A549 (cell line): ENCODE results near the gene SCRT2. TPM values are rescaled to one million over a fixed set of nuclear protein-coding genes. Genes with fewer than 3 reads are reported as not detected.

Experiments used
- ATAC-seq, 2 experiments: fragments of 200-7000 bp in 1 of 2; fragments of >200 bp in 1 of 2; cut with Nextera tagmentation in 1 of 2; cut with Tn5 transposase in 1 of 2; 3 replicates each; pipeline versions ENCODE4 v1.8.0 to v1.9.1; 2018 to 2020; ENCODE audit warnings: mild to moderate bottlenecking in 1 of 2, moderate library complexity in 1 of 2
- CTCF ChIA-PET: fragments of 300-600 bp; sonication (Branson Sonifier 250); formaldehyde crosslinking; extraction: SDS; loops from one replicate; lab custom pipeline; 2021; ENCODE audit warnings: antibody characterized with exemption, inconsistent platforms; lab: Yijun Ruan, JAX
- POLR2A ChIA-PET: fragments of 350-600 bp; formaldehyde crosslinking; extraction: SDS; loops from one replicate; lab custom pipeline; 2021; ENCODE audit warnings: antibody characterized with exemption, inconsistent platforms; lab: Yijun Ruan, JAX
- DNase-seq, 2 experiments: peaks; one replicate each; pipeline versions ENCODE4 v3.0.0 to v3.0.0-alpha.2; 2011 to 2016; ENCODE audit warnings: low read depth in 1 of 2, low spot score in 1 of 2
- FAIRE-seq: peaks from 2 replicates; lab custom pipeline; 2011; peaks lifted over from hg19 to GRCh38; lab: Jason Lieb, UNC
- H3K27ac ChIP-seq, 2 experiments: fragments of >200 bp; sonication (Bioruptor Twin); formaldehyde crosslinking; 3 replicates each; pipeline ENCODE4 v1.5.1; 2016 to 2017
- H3K4me1 ChIP-seq: fragments of >200 bp; sonication (Bioruptor Twin); formaldehyde crosslinking; 3 replicates; pipeline ENCODE4 v1.6.1; 2016
- H3K4me2 ChIP-seq: fragments of >200 bp; sonication (Bioruptor Twin); formaldehyde crosslinking; 3 replicates; pipeline ENCODE4 v1.6.1; 2016
- H3K4me3 ChIP-seq: fragments of >200 bp; sonication (Bioruptor Twin); formaldehyde crosslinking; 3 replicates; pipeline ENCODE4 v1.5.1; 2016
- H3K9me3 ChIP-seq: fragments of >200 bp; sonication (Bioruptor Twin); formaldehyde crosslinking; 3 replicates; pipeline ENCODE4 v1.6.1; 2016
- ATOH8 ChIP-seq: fragments of 250-450 bp; sonication (Bioruptor Pico); IDR thresholded peaks from 2 replicates; pipeline ENCODE4 v1.5.0; 2020; ENCODE audit warnings: low read depth, mild to moderate bottlenecking, moderate library complexity
- BCL3 ChIP-seq: fragments of >200 bp; sonication (Bioruptor Twin); formaldehyde crosslinking; IDR thresholded peaks from 3 replicates; pipeline ENCODE4 v1.6.1; 2016
- BHLHE40 ChIP-seq: IDR thresholded peaks from 2 replicates; pipeline ENCODE4 v1.6.1; 2012; ENCODE audit warnings: low read depth, low read length, inconsistent platforms
- CBX2 ChIP-seq: fragments of 200-600 bp; sonication (generic); IDR thresholded peaks from 2 replicates; pipeline ENCODE4 v1.6.1; 2016; ENCODE audit warnings: low read depth, mild to moderate bottlenecking, borderline replicate concordance
- CEBPB ChIP-seq, 2 experiments: fragments of >200 bp in 1 of 2; sonication (Bioruptor Twin) in 1 of 2; formaldehyde crosslinking in 1 of 2; IDR thresholded peaks; 2 replicates each; pipeline ENCODE4 v1.6.1; 2012 to 2016
- CHD4 ChIP-seq: fragments of 200-600 bp; sonication (generic); IDR thresholded peaks from 2 replicates; pipeline ENCODE4 v1.6.1; 2016; ENCODE audit warnings: antibody characterized with exemption, mild to moderate bottlenecking, borderline replicate concordance
- ELK1 ChIP-seq: fragments of 150-350 bp; IDR thresholded peaks from 2 replicates; pipeline ENCODE4 v1.6.1; 2014; ENCODE audit warnings: low read depth, mild to moderate bottlenecking, low read length
- FOSL2 ChIP-seq, 2 experiments: fragments of 450-650 bp in 1 of 2; fragments of >200 bp in 1 of 2; sonication (Bioruptor Twin) in 1 of 2; formaldehyde crosslinking; IDR thresholded peaks; 2 replicates each; pipeline versions ENCODE4 v1.5.0 to v1.6.1; 2016 to 2020; ENCODE audit warnings: mild to moderate bottlenecking in 1 of 2, moderate library complexity in 1 of 2
- FOXS1 ChIP-seq: fragments of 250-450 bp; sonication (Bioruptor Pico); IDR thresholded peaks from 2 replicates; pipeline ENCODE4 v1.5.0; 2020; ENCODE audit warnings: mild to moderate bottlenecking, moderate library complexity
- GATA3 ChIP-seq: IDR thresholded peaks from 2 replicates; pipeline ENCODE4 v1.6.1; 2012; ENCODE audit warnings: borderline replicate concordance
- HDAC2 ChIP-seq: fragments of 200-600 bp; sonication (generic); IDR thresholded peaks from 2 replicates; pipeline ENCODE4 v1.6.1; 2016
- HEYL ChIP-seq: fragments of 250-450 bp; sonication (Bioruptor Pico); IDR thresholded peaks from 2 replicates; pipeline ENCODE4 v1.8.0; 2021; ENCODE audit warnings: mild to moderate bottlenecking, moderate library complexity
- HMGXB4 ChIP-seq: fragments of 250-450 bp; sonication (Bioruptor Pico); IDR thresholded peaks from 2 replicates; pipeline ENCODE4 v1.5.0; 2021; ENCODE audit warnings: mild to moderate bottlenecking, moderate library complexity, borderline replicate concordance
- HOXA7 ChIP-seq: fragments of 250-450 bp; sonication (Bioruptor Pico); IDR thresholded peaks from 2 replicates; pipeline ENCODE4 v1.5.0; 2020; ENCODE audit warnings: mild to moderate bottlenecking, moderate library complexity
- HOXB13 ChIP-seq: fragments of 250-450 bp; sonication (Bioruptor Pico); IDR thresholded peaks from 2 replicates; pipeline ENCODE4 v1.5.0; 2020; ENCODE audit warnings: low read depth, mild to moderate bottlenecking, moderate library complexity
- HOXB5 ChIP-seq: fragments of 250-450 bp; sonication (Bioruptor Pico); IDR thresholded peaks from 2 replicates; pipeline ENCODE4 v1.5.0; 2020; ENCODE audit warnings: mild to moderate bottlenecking, moderate library complexity
- JUN ChIP-seq, 2 experiments: fragments of >200 bp; sonication (Bioruptor Twin); formaldehyde crosslinking; IDR thresholded peaks; 2 replicates in 1 of 2; 3 replicates in 1 of 2; pipeline ENCODE4 v1.6.1; 2016 to 2017
- JUNB ChIP-seq: fragments of >200 bp; sonication (Bioruptor Twin); formaldehyde crosslinking; IDR thresholded peaks from 2 replicates; pipeline ENCODE4 v1.6.1; 2016
- KDM1A ChIP-seq: fragments of 200-600 bp; sonication (generic); IDR thresholded peaks from 2 replicates; pipeline ENCODE4 v1.6.1; 2016; ENCODE audit warnings: low read depth, mild to moderate bottlenecking
- KDM5A ChIP-seq: fragments of 200-600 bp; sonication (generic); IDR thresholded peaks from 2 replicates; pipeline ENCODE4 v1.6.1; 2016; ENCODE audit warnings: antibody characterized with exemption, mild to moderate bottlenecking
- MAX ChIP-seq: IDR thresholded peaks from 2 replicates; pipeline ENCODE4 v1.6.1; 2012
- NPAS2 ChIP-seq: fragments of 250-450 bp; sonication (Bioruptor Pico); IDR thresholded peaks from 2 replicates; pipeline ENCODE4 v1.8.0; 2022; ENCODE audit warnings: mild to moderate bottlenecking, moderate library complexity, borderline replicate concordance
- PHF8 ChIP-seq: fragments of 200-600 bp; sonication (generic); IDR thresholded peaks from 2 replicates; pipeline ENCODE4 v1.6.1; 2016; ENCODE audit warnings: low read depth, mild to moderate bottlenecking, antibody characterized with exemption, moderate library complexity, borderline replicate concordance
- RFX5 ChIP-seq: fragments of 450-650 bp; IDR thresholded peaks from 2 replicates; pipeline ENCODE4 v1.7.1; 2014; ENCODE audit warnings: antibody characterized with exemption, mild to moderate bottlenecking, moderate library complexity
- RNF2 ChIP-seq: fragments of 200-600 bp; sonication (generic); IDR thresholded peaks from 2 replicates; pipeline ENCODE4 v1.6.1; 2016; ENCODE audit warnings: low read depth, mild to moderate bottlenecking, antibody characterized with exemption, moderate library complexity, borderline replicate concordance
- SMC3 ChIP-seq: fragments of >200 bp; sonication (Bioruptor Twin); formaldehyde crosslinking; IDR thresholded peaks from 3 replicates; pipeline ENCODE4 v1.6.1; 2018; ENCODE audit warnings: inconsistent platforms
- SREBF2 ChIP-seq: fragments of 450-650 bp; IDR thresholded peaks from 2 replicates; pipeline ENCODE4 v1.6.1; 2014; ENCODE audit warnings: mild to moderate bottlenecking, moderate library complexity
- ZFP36 ChIP-seq: fragments of 450-650 bp; IDR thresholded peaks from 2 replicates; pipeline ENCODE4 v1.6.1; 2014; ENCODE audit warnings: borderline replicate concordance; ENCODE audit not compliant: partially characterized antibody
- WGBS: methylation state at CpG from one replicate; pipeline ENCODE4 v1.1.6; 2017; ENCODE audit errors: missing lambda C conversion rate; 5-methylcytosine and 5-hydroxymethylcytosine counted together
- polyA plus RNA-seq, 4 experiments: library from polyadenylated mRNA; depleted of rRNA in 3 of 4; stranded (reverse); fragments of >200 nt; fragmentation: RNase III in 1 of 4; extraction: RNeasy Plus Mini Kit Qiagen cat#74134 plus additional on column Dnase treatment in 1 of 4; gene quantifications; 2 replicates in 3 of 4; 3 replicates in 1 of 4; pipeline ENCODE4 v1.2.3, GENCODE V29; 2011 to 2017
- TF ChIP-seq, protein P1 (sequence below): IDR thresholded peaks from 2 replicates; pipeline ENCODE4 v1.6.1; 2012

SCRT2 gene
- polyA plus RNA-seq, 2 of the 4 experiments (the other 2 are of a cell fraction) = not detected

DNA sequence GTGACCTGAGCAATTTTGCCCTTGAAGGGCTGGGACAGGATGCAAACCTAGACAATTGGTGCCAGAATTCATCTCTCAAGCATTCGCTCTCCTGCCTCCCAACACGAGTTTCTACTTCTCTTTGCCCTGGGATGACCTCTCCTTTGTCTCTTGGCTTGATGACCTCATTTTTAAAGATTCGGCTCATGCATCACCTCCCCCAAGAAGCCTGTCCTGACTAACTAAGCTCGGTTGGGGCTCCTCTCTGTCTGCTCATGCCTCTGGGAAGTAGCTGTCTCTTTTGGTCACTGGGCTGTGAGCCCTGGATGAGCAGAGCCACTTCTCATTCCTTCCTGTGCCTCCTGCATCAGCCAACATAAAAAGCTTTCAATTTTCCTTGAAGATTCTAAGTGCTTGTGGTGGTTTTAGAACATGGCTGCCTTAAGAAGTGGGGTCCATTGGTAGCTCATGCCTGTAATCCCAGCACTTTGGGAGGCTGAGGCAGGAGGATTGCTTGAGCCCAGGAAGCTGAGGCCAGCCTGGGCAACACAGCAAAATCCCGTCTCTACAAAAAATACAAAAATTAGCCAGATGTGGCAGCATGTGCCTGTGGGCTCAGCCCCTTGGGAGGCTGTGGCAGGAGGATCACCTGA, 54.4 kb downstream of the SCRT2 start (continued):
- TF ChIP-seq SMC3 (no peak), CHD4 (no peak)

DNA sequence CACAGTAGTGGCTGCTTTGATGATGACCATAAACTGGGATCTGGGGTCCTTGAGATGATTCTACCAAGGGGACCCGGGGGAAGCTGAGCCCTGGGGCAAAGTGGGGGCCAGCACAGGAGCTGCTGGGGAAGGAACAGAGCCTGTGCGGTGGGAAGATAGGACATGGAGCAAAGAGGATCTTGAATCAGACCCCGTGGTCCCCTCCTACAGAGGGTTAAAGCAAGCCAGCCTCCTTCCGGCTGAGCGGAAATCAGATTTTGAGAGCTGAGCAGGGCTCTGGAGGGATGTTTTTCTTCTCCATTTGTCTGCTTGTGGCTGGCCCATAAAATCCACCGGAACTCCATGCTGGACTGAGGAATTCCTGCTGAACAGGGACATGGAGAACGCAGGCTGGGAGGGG, 55.4 kb downstream of the SCRT2 start:
- DNase-seq (no peak), ATAC-seq (no peak), FAIRE-seq (no peak)
- CTCF ChIA-PET = interaction anchor here (0.5 to 5.2 kb wide), 4 partner anchors 19 to 119 kb away, joined by 4 to 43 read pairs (median 5); no protein-coding TSS in a partner anchor
- Histone ChIP-seq H3K4me2 (no peak overlapping the region), H3K4me3 (no peak overlapping the region), H3K9me3 (peaks cover 13% of the 10 kb centered on the region), H3K4me1 (no peaks in the 10 kb centered on the region), H3K27ac (no peak overlapping the region)
- TF ChIP-seq BHLHE40 (no peak), MAX (no peak), RFX5 (no peak), NPAS2 (CRISPR knock-in tag) (no peak), CEBPB (IDR thresholded peaks at IDR 0.05) (no peak), ZFP36 (no peak), HMGXB4 (CRISPR knock-in tag) (no peak), SREBF2 (no peak), ATOH8 (no peak), SMC3 (no peak), CBX2 (no peak), BCL3 (no peak)
- 51% methylated on average over 6 of the region's 7 CpGs for WGBS
- POLR2A ChIA-PET = interaction anchor here (0.6 kb wide), 1 partner anchor 67 kb away, joined by 12 read pairs; no protein-coding TSS in a partner anchor

DNA sequence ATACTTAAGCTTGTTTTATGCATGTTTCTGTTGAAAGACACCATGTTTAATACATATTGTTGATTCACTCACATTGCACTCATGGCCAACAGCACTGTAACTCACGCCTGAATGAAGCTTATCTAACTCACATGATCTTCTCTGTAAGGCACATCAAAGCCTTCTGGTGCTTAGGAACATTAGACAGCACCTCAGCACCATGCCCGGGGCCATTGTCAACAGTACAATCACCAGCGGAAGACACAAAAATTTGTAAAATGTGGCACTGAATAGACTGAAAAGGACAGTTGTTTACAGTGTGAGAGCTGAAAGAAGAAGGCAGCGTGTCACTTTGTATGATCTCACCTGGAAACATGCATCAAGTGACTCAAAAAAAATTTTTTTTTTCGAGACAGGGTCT, 56.6 kb downstream of the SCRT2 start:
- ChIA-PET CTCF (interaction anchor here (1.0 to 5.2 kb wide), 7 partner anchors 10 to 109 kb away, joined by 3 to 43 read pairs (median 4); no protein-coding TSS in a partner anchor), POLR2A (no interaction called here)
- TF ChIP-seq HOXB13 (CRISPR knock-in tag) = no peak
- no peak for TF ChIP-seq JUNB
- TF ChIP-seq HEYL (CRISPR knock-in tag) = no peak
- no peak for TF ChIP-seq KDM1A
- TF ChIP-seq PHF8 = no peak
- TF ChIP-seq, protein P1, sequence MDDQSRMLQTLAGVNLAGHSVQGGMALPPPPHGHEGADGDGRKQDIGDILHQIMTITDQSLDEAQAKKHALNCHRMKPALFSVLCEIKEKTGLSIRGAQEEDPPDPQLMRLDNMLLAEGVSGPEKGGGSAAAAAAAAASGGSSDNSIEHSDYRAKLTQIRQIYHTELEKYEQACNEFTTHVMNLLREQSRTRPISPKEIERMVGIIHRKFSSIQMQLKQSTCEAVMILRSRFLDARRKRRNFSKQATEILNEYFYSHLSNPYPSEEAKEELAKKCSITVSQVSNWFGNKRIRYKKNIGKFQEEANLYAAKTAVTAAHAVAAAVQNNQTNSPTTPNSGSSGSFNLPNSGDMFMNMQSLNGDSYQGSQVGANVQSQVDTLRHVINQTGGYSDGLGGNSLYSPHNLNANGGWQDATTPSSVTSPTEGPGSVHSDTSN = no peak
- TF ChIP-seq KDM5A = no peak
- no peak for TF ChIP-seq RNF2
- TF ChIP-seq ELK1 = no peak
- TF ChIP-seq ZFP36 = no peak
- no peak for TF ChIP-seq FOXS1 (CRISPR knock-in tag)
- TF ChIP-seq HDAC2 = no peak
- TF ChIP-seq JUN (IDR thresholded peaks at IDR 0.05) = no peak
- TF ChIP-seq SMC3 = no peak
- TF ChIP-seq HOXA7 (CRISPR knock-in tag) = no peak
- TF ChIP-seq HOXB5 (CRISPR knock-in tag) = no peak
- no peak for TF ChIP-seq GATA3
- TF ChIP-seq FOSL2 (IDR thresholded peaks at IDR 0.05) = no peak
- TF ChIP-seq FOSL2 (CRISPR knock-in tag; IDR thresholded peaks at IDR 0.05) = no peak
- ATAC-seq (no peak), DNase-seq (no peak), FAIRE-seq (no peak)
- peaks cover 13% of the 10 kb centered on the region for H3K9me3 ChIP-seq
- H3K4me2 ChIP-seq = no peak overlapping the region
- WGBS = 23% methylated on average over 5 of the region's 5 CpGs
- no peak overlapping the region for H3K4me3 ChIP-seq
- no peaks in the 10 kb centered on the region for H3K4me1 ChIP-seq
- no peak overlapping the region for H3K27ac ChIP-seq
